Inflammatory macrophage treated with lipopolysaccharide for 4 hours (primary cell): ENCODE data around the gene CAMK4.
"Not testable (repeated sequence)": the region's sequence is repeated elsewhere in the genome, so short reads cannot be mapped to it uniquely, and the experiment has no call there.

Experiments
- DNase-seq: peaks from one replicate; pipeline ENCODE4 v3.0.0-alpha.2; 2020

Gene CAMK4

DNA sequence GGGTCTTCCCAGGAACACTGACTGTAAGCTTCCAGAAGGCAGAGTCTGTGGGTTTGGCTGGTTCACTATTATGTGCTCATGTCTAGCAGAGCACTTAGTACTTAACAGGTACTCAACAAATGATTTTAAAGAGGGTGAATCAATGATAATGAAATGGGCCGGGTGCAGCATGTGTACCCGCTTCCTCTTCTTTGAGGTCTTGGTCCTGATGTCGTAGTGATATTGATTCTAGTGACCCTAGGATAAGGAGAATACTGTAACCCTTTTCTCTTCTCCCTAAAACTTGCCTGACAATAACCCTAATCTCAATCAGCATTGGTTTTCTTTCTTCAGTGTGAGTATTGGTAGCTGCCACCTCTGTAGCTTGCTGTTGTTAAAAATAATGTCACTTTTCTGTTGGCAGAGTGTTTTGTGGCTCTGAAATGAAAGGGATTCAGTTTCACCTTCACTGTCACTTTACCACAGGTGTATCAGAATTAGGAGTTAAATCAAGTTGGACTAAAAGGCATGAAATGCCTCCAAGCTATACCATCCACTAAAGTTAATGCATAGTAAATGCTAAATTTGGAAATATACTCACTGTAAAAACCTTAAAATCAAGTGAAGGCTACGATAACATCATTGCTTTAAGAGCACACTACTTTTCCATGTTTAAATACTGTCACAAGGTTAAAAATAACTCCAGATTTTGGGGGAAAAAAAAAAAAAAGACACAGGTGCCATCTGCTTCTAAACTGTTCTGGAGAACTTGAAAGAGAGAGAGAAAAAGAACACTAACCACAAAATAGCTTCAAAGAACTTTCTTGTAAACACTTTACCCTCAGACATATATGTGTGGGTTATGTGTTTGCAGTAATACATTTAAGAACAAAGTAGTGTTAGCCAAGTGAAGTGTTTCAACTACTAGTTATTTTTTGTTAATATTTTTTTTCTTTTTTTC lies 6.0 kb downstream of the CAMK4 start:
- DNase-seq: no peak

DNA sequence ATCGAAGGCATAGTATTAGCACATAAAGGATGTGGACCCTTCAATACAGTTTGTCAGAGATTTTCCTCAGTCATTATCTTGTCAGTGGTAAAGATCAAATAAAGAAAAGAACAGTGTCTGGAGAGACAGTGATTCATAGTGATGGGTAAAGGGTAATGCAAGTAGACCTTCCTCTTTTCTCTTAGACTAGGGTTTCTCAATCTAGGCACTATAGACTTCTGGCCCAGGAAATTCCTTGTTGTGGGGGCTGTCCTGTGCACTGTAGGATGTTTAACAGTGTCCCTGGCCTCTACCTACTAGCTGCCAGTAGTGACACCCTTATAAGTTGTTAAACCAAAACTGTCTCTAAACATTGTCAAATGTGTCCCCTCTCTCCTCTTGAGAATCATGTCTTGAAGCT lies 6.9 kb downstream of the CAMK4 start:
- DNase-seq: peak; percentile 8

DNA sequence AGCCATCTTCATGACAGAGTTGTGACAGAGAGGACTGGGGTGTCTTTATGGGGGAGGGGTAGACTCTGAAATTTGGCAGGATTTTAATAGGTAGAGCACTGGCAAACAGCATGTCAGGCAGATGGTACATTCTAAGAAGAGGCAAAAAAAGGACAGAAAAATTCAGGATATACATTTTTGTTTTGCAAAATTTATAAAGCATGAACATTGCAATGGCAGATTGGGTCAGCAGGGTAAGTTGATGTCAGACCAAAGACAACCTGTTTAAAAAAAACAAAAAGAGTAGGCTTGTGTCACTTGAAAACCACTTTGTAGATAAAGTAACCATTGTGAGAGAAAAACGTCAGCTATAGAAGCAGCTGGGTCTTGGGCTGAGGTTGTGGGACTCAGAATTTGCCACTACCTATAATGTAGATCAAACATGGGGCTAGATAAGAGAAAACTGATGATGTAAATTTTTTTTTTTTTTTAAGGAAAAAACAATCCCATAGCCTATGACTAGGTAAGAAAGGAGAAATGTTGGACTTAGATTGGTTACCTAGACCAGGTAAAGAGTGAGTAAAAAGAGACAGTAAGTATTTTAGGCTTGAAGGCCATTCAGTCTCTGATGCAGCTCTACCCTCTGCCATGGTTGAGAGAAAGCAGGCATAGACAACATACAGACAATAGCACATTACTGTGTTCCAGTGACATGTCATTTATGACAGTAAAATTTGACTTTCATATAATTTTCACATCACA lies 8.3 kb downstream of the CAMK4 start:
- DNase-seq: no peak

DNA sequence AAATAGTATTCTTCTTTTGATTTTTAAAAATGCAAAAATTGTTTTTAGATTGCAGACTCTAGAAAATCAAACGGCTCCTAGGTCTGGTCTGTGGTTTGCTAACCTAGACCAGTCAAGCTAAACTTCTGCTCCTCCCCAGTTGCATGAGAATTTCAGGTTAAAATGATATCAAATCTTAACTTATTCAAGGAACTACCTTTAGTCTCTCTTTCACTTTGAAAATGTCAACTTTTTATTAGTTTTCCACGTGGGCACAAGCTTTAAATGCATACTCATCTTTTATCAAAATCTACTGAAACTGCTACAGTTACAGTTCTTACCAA lies 8.8 kb downstream of the CAMK4 start:
- no peak for DNase-seq

DNA sequence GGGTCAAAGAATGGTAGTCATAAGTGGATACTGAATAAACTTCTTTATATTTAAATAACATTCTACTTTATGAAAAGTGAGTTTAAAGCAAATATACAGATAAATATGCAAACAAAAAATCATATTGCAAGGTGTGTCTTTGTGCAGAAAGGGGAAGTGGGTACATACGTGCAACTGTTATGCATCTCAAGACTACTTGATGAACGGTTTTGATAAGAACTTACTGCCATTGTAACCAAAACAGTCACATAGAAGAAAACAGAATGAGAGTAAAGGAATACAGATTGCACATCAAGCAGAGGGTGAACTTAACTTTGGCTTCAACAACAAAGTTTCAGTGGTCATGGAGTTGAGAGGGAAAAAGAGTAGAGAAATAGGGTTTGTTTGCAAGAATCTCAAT lies 9.9 kb downstream of the CAMK4 start:
- DNase-seq: no peak

DNA sequence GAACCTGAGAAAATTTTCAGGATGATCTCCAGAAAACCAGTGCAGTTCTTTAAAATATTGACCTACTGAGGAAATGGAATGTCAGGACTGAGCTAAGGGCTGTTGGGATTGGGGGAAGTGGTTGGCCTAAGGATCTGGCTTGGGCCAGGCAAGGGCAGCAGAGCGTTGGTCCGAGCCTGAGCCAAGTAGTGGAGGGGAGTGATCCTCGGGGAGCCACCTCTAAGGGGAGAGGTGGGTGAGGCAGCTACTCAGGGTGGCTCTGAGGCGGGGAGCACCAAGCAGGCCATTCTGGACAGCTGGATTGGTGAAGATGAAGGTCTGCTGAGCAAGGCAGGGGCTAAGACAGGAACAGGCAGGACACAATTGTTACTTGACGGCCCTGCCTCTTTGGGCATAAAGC lies 11.5 kb downstream of the CAMK4 start:
- DNase-seq: no peak

DNA sequence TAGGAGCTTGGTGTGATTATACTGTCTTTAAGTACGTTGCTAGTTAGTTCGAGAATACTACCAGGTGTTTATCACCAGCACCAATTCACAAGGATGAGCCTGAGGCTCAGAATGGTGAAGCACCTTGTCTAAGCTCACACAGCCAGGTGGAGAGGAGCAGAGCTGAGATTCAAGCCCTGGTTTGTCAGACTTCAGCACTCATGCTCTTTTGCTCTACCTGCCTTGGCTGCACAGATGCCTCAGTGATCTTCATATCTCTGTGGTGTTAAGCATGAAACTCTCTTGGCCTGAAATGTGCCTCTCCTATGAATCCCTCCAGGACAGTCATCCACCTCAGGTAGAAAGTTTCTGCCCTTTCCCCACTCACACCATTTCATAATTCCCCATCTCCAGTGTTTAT lies 12.2 kb downstream of the CAMK4 start:
- DNase-seq: no peak

DNA sequence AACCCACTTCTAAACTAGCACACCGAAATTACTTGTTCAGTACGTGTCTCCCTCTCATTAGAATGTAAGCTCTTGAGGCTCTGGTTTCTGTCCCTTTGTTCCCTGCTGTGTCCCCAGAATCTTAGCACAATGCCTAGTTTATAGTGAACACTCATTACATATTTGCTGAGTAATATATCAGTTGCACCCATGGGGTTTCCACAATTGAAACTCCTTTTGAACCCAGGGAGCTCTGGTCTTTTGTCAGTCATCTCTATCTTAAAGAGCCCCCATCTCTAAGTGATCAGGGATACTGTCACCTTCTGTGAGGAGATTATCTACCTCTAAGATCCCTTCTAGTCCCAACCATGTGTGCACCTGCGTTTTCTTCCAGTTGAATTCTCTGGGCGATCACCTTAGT lies 12.8 kb downstream of the CAMK4 start:
- no peak for DNase-seq

DNA sequence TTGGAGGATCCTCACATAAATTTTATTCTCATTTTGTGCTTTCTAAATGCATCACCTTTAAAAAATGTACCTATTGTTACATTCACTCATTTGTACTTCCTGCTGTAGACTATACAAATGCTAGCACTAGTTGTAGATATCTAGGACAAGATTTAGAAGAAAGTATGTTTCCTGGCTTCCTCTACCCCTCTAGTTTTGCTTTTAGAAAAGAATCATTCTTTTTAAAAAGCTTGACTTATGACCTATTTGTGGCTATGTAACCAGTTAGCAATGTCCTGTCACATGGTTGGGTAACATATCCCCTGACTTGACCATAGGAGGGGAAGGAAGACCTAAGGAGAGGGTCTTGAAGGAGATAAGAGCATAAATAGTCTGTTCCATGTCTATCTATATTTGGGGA lies 13.3 kb downstream of the CAMK4 start:
- DNase-seq: no peak

DNA sequence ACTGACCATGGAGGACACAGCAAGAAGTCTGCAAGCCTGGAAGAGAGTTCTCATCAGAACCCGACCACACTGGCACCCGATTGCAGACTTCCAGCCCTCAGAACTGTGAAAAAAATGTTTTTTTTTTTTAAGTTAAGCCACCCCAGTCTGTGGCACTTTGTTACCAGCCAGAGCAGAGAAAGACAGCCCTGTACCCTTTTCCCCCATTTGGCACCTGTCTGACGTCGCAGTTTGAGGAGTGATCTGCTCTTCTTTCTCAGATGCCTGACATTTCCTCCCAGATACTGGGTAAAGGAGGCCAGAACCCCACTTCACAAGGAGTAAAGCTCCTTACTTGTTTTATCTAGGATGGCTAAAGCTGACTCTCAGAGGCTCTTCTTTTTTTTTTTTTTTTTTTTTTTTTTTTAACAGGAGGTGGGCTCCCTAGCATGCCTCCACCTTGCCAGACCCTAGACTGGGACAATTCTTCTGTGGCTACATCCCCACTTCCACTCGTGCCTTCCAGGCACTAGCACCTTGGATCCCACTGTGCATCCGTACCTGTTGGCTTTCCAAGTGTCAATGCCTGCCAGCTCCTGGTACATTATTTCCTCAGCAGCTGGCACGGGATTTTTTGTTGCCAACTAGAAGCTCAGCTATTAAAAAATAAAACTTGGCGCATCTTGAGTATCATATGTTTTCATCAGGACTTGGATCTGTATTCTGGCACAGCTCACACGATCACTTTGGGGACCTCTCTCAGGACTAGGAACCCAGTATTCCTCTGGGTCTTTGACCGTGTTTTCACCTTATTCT lies 14.4 kb downstream of the CAMK4 start:
- DNase-seq: no peak

DNA sequence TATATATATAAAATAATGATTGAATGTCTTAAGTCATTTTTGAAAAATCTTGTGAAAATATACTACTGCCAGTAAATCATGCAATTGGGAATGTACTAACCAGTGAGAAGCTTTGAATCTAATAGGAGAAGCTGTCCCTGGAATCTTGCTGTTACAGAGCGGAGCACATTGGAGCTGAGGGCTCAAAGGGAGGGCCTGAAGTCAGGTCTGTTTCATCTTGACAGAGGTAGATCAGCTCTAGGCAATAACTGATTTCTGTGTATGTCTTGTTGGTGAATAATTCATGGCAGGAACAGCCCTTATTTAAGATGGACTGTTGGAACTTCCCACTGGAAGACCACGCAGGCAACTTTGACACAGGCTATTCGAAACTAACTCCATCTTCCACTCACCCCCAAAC lies 17.5 kb downstream of the CAMK4 start:
- no peak for DNase-seq

DNA sequence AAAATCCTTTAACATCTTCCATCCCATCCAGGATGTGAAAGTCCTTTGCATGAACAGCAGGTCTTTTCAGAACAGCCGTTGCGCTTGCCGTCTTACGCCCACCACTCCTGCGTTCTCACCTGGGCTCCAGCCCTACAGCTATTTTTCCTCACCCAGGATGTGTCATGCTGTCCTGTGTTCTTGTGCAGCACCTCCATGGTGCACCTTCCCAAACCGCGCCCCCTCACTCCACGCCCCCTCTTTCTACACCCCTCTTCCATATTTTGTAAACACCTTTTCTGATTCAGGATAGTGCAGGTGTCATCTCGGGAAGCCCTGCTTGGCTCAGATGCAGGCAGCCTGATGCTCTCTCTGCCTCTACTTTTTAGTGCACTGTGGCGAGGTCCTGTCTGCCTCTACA lies 18.4 kb downstream of the CAMK4 start:
- no peak for DNase-seq

DNA sequence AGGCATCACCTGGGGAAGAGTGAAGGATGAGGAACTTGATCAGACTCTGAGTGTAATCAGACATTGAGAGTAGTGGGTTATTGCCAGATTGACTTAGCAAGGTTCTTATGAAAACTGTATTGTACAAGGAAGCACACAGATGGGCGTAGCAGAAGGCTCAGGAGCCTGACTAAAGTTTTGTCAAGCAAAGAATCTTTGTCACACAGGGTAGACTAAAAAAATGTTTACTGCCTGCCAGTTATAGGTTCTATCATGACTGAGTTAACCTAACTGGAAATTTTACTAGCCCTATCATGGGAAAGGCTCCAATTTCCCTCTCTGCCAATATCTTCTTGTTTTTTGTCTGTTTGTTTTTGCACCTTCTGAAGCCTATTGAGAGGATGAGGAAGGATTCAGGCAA lies 19.1 kb downstream of the CAMK4 start:
- no peak for DNase-seq

DNA sequence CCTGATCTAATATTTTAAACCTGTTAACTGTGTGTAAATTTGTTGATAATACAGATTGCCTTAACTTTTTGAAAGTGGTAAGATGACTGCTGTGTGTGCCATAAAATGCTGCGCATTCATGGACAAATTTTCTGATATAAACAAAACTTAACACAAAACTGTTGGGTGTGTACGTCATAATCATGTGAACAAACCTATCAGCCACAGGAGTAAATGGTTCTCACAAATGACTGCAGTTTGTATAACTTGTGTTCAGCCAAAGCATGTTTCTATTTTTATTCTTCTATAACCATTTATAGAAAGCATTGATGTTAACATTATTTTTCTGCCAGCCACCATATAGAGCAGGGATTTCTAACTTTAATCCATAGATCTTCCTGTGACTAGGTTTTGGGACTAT lies 21.5 kb downstream of the CAMK4 start:
- DNase-seq: no peak

DNA sequence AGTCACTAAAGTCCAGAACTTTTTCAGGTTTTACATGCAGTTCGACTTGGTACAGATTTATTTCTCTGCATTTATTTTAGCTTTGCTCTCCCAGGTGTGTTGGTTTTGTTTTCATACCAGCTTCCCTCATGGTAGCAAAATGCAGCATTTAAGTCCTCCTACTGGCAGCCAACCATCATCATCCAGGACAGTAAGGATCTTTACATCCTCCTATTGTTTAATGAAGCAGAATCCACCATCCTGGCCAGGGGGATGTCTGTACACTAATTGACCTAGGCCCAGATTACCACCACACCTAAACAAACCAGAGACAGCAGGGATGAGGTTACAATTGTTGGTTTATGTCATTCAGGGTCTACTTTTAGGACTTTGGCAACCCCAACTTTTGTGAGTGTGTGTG lies 22.3 kb downstream of the CAMK4 start:
- no peak for DNase-seq

DNA sequence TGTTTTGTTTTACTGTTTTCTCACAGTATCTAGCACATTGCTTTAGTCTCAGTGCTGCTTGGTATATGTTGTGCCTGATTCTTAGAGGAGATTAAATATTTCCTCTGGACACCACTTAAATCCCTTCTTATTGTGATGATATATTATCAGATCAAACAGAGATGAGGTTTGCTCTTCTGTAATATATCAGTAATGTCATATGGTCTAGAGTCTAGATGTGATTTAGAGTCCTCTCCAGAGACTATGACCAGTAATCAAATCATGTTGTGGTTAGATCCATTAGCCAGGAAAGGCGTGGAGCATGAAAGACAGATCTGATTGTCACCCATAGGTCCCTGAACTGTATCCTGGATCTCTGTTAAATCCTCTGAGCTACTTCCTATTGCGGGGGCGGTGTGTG lies 24.4 kb downstream of the CAMK4 start:
- DNase-seq: no peak

DNA sequence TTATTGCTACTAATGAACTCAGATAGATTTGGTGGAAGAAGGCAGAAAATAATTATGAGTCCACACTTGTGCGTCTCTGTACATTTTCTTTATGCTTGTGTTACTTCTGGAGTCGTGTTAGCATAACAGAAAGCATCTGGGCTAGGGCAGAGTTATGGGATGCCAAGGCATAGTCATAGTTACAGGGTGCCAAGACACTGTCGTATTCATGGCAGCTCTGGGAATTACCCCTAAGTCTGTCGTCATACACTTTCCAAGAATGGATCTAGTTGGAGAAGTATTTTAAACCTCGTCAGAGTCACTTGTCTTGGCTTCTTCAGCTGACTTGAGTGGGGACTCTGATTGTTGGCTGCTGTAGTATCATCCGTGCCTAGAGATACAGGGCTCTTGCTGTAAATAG lies 27.7 kb downstream of the CAMK4 start:
- no peak for DNase-seq

DNA sequence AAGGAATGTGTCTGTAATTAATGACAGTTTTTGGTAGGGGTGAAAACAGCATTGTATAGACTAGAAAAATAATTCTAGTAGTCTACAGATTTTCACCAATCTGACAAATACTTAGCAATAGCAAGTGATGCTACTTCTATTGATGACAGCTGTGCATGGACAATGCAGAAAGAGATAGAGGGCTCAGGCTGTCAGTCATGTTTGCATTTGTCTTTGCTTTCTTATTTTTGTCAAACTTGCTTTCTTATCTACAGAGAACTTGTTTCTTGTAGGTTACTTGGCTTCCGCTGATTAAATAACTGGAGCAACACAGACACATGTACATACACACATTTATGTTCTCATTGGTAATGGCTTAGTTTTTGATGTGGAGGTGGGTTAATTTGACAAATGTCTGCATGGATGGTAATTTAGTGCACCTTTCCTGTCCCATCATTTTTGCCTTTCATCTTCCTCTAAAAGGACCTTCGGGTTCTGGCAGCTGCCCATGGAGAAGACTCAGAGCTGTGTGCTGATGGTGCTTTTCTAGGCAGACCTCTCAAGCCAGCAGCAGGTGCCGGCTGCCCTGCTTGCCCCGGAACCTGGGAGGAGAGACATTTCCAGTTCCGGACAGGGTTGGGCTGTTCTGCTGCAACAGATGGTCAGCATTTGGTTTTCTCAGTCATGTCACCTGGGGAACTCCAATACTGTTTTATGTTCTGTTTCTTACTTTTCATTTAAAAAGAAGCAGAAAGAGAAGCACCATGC lies 28.8 kb downstream of the CAMK4 start:
- DNase-seq: no peak

DNA sequence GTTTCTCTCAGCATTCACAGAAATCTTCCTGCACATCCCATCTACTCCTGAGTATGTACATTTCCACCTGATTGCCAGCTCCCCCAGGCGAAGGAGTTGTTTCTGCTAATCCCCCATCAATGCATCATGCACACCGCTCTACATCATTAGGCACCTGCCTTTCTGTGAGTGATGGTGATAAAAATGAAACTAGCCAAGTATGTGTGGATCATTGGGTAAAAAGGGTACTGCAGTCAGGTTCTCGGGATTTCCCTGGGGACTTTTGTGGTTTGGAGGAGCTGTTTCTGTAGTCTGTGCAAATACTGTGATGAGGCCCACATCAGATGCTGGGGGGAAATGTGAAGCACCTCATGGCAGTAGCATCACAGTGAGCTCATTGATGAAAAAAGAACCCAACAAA lies 30.4 kb downstream of the CAMK4 start:
- peak; percentile 2 for DNase-seq

DNA sequence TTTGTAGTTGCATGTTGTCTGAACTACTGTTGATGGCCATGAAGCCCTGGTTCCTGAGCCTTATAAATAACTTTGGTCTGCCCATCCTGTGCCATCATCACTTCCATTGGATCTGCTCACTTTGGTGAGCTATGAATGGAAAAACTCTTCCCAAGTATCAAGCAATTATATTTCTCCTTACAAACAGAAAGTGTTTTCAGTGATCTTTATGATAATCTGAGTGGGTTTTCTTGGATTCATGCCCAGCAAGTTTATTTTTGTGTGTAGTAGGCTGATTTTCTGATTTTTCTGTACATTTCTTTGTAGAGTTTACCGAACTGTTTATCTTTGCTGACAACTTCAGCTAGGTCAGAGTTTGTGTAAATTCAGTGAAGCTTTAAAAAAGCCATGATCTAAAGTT lies 31.0 kb downstream of the CAMK4 start:
- no peak for DNase-seq

DNA sequence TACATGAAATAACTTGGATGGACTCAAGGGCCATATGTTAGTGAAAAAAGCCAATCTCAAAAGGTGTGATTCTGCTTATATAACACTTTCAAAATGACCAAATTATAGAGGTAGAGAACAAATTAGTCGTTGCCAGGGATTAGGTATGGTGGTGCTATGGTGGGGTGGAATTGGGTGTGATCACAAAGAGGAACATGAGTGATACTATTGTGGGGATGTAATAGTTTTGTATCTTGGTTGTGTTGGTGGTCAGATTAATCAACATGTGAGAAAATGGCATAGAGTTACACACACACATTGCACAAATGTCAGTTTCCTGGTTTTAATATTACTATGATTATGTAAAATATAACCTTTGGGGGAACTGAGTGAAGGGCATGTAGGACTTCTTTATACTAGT lies 31.9 kb downstream of the CAMK4 start:
- no peak for DNase-seq

DNA sequence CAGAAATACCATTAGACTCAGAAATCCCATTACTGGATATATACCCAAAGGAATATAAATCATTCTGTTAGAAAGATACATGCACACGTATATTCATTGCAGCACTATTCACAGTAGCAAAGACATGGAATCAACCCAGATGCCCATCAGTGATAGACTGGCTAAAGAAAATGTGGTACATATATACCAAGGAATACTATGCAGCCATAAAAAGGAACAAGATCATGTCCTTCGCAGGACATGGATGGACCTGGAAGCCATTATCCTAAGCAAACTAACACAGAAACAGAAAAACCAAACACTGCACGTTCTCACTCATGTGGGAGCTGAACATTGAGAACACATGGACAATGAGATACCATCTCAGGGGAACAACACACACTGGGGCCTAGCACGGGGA lies 33.4 kb downstream of the CAMK4 start:
- not testable (repeated sequence) for DNase-seq

DNA sequence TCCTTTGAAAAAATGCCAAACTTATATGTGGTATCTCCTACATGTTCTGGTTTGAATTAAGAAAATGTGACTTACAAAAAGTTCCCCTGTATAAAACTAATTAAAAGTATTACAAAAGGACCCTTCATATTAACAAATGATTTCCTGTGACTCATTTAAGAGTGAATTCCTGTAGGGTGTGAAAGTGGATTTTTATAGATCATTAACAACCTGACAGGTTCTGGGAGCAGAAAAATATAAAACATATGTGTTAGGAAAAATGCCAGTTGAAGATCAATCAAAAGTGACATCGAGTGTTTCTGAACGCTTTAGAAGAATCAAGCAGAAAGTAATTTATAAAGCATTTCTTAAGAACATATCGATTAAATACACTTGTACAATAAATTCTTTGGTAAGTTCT lies 35.5 kb downstream of the CAMK4 start:
- no peak for DNase-seq
